HFFc6 (cell line): ENCODE data around the gene CDC25A. TPM values are rescaled to one million over a fixed set of nuclear protein-coding genes. Genes with fewer than 3 reads are reported as not detected.
A peak's percentile ranks its signal among the peaks of the same experiment; 100 is the strongest.

Source experiments
- DNase-seq: peaks from one replicate; pipeline ENCODE4 v3.0.0-alpha.2; 2018
- H3K27ac Mint-ChIP-seq: 2 replicates; pipeline ENCODE4 v1.8.0; 2020; ENCODE audit warnings: mild to moderate bottlenecking, mixed read lengths
- H3K27me3 Mint-ChIP-seq: 2 replicates; pipeline ENCODE4 v1.8.0; 2021; ENCODE audit warnings: mild to moderate bottlenecking, moderate library complexity, mixed read lengths; ENCODE audit not compliant: insufficient read depth
- H3K36me3 Mint-ChIP-seq: 2 replicates; pipeline ENCODE4 v1.8.0; 2021; ENCODE audit warnings: low read depth, mixed read lengths
- H3K4me1 Mint-ChIP-seq: 2 replicates; pipeline ENCODE4 v1.8.0; 2020; ENCODE audit warnings: low read depth, mixed read lengths
- H3K4me3 Mint-ChIP-seq: 2 replicates; pipeline ENCODE4 v1.8.0; 2020; ENCODE audit warnings: mild to moderate bottlenecking, moderate library complexity, mixed read lengths
- H3K9me3 Mint-ChIP-seq: 2 replicates; pipeline ENCODE4 v1.8.0; 2020; ENCODE audit warnings: mild to moderate bottlenecking, mixed read lengths
- CTCF ChIP-seq: fragments of 200-600 bp; sonication (generic); IDR thresholded peaks from 2 replicates; pipeline ENCODE4 v1.5.0; 2021; ENCODE audit warnings: antibody characterized with exemption, mild to moderate bottlenecking
- total RNA-seq, 6 experiments: library from RNA; stranded (reverse); fragmentation: NEBNext Ultra II Directional; extraction: Animal tissue kit (Norgen Biotek cat#: 25700); gene quantifications; 2 replicates in 1 of 6; 3 replicates in 5 of 6; pipeline ENCODE4 v1.2.3, GENCODE V29; 2021

Gene CDC25A
- total RNA-seq, 6 experiments from 2014 or later: 5.4 to 12.4 (median 10.0) TPM

DNA sequence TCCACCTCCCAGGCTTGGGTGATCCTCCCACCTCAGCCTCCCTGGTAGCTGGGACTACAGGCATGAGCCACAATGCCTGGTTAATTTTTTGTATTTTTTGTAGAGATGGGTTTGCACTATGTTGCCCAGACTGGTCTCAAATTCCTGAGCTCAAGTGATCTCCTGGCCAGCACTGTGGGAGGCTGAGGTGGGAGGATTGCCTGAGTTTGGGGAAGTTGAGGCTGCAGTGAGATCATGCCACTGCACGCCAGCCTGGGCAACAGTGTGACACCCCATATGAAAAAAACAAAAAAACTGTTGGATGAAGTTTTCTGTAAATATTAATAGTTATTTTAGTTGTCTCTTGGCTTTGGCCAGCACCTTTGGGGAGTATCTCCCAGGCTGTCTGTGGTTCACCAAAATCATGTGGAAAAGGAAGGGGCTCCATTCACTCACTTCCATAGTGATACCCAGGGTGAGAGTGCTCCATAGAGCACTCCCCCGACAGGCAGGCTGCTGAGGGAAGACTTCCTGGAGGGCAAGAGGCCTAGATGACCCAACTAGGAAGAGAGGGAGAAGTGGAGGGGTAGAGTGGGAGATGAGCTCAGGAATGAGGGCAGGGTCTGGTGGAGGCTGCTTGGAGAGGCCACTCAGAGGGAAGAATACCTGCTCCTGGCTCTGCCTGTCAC, 47.1 kb downstream of the CDC25A start:
- Mint-ChIP-seq H3K9me3 (no peaks in the 10 kb centered on the region), H3K4me1 (peaks cover 5% of the 10 kb centered on the region), H3K27me3 (no peaks in the 10 kb centered on the region; the same call in 1 of the 2 replicates), H3K4me3 (no peak overlapping the region), H3K36me3 (no peaks in the 10 kb centered on the region), H3K27ac (no peak overlapping the region)
- no peak for TF ChIP-seq CTCF
- DNase-seq: no peak

- H3K4me1 Mint-ChIP-seq: peaks cover 5% of the 10 kb centered on the region
- TF ChIP-seq CTCF: no peak
- no peak overlapping the region for H3K4me3 Mint-ChIP-seq
- H3K9me3 Mint-ChIP-seq: no peaks in the 10 kb centered on the region
- DNase-seq: no peak
- no peaks in the 10 kb centered on the region; the same call in 1 of the 2 replicates for H3K27me3 Mint-ChIP-seq
- no peaks in the 10 kb centered on the region for H3K36me3 Mint-ChIP-seq
- no peak overlapping the region for H3K27ac Mint-ChIP-seq
Observed at GRCh38 chr3:48140336-48140757, 47.9 kb downstream of the CDC25A start.

GRCh38 chr3:48137425-48137999, 50.7 kb downstream of the CDC25A start:
- Mint-ChIP-seq H3K4me1 (peaks cover 5% of the 10 kb centered on the region), H3K36me3 (no peaks in the 10 kb centered on the region), H3K4me3 (no peak overlapping the region), H3K27me3 (peaks cover 2% of the 10 kb centered on the region; the same call in 1 of the 2 replicates), H3K9me3 (no peaks in the 10 kb centered on the region), H3K27ac (no peak overlapping the region)
- no peak for DNase-seq
- no peak for TF ChIP-seq CTCF

- H3K36me3 Mint-ChIP-seq: no peaks in the 10 kb centered on the region
- peaks cover 11% of the 10 kb centered on the region for H3K4me1 Mint-ChIP-seq
- no peaks in the 10 kb centered on the region for H3K9me3 Mint-ChIP-seq
- DNase-seq: peak; percentile 10
- H3K27me3 Mint-ChIP-seq: peaks cover 2% of the 10 kb centered on the region; the same call in 1 of the 2 replicates
- H3K4me3 Mint-ChIP-seq: no peak overlapping the region
- TF ChIP-seq CTCF: no peak
- H3K27ac Mint-ChIP-seq: no peak overlapping the region
Observed at GRCh38 chr3:48135552-48136495, 52.4 kb downstream of the CDC25A start.

DNA sequence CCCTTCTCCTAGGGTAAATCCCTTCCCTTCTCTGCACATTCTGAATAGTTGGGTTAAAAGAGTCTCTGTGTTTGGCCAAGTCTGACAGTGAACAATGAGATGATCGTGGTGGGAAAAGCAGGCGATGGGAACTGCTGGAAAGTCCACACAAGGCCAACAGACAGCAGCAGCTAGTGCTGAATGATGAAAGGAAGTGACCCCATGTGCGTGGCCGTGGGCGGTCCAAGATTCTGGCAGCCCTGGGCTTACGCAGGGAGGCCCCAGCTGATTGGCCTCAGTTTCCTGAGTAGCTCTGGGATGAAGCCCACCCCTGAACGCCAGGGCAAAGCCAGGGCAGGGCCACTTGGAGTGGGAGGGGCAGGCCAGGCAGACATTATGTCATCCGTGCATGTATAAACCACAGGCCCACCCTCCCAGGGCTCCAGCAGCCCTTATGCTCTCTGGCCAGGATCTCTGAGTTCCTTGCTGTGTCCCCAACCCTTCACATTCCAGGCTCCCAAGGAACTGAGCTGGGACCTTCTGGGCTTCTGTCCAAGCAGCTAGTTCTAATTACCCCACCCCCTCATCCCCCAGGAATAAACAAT, 57.8 kb downstream of the CDC25A start:
- H3K4me1 Mint-ChIP-seq: peaks cover 20% of the 10 kb centered on the region
- peak overlapping the region; percentile 33; the same call in 1 of the 2 replicates for H3K4me3 Mint-ChIP-seq

More for the DNA sequence above, 57.8 kb downstream of the CDC25A start:
- peaks cover 2% of the 10 kb centered on the region; the same call in 1 of the 2 replicates for H3K27me3 Mint-ChIP-seq
- H3K9me3 Mint-ChIP-seq: no peaks in the 10 kb centered on the region
- TF ChIP-seq CTCF: no peak
- no peaks in the 10 kb centered on the region for H3K36me3 Mint-ChIP-seq
- H3K27ac Mint-ChIP-seq: peak overlapping the region; percentile 60
- peak; percentile 21 for DNase-seq
